Activated CD4-positive, alpha-beta T cell treated with anti-CD3 and anti-CD28 coated beads, Interleukin-2, amount 10 ng/mL, durations not matched to agents 24 days and 14 days (primary cell): ENCODE results near the gene CNNM1. TPM values are rescaled to one million over a fixed set of nuclear protein-coding genes. Genes with fewer than 3 reads are reported as not detected.

Source experiments
- DNase-seq: peaks from one replicate; pipeline ENCODE4 v3.0.0; 2022
- H3K27ac Mint-ChIP-seq: one replicate; pipeline ENCODE4 v1.8.0; 2022; ENCODE audit warnings: mild to moderate bottlenecking, mixed read lengths
- H3K27me3 Mint-ChIP-seq: one replicate; pipeline ENCODE4 v1.8.0; 2022; ENCODE audit warnings: mixed read lengths
- H3K36me3 Mint-ChIP-seq: one replicate; pipeline ENCODE4 v1.8.0; 2022; ENCODE audit warnings: low read depth, mild to moderate bottlenecking, mixed read lengths
- H3K4me1 Mint-ChIP-seq: one replicate; pipeline ENCODE4 v1.8.0; 2021; ENCODE audit warnings: mixed read lengths
- H3K4me3 Mint-ChIP-seq: one replicate; pipeline ENCODE4 v1.8.0; 2022; ENCODE audit warnings: mild to moderate bottlenecking, moderate library complexity, mixed read lengths
- H3K9me3 Mint-ChIP-seq: one replicate; pipeline ENCODE4 v1.8.0; 2021; ENCODE audit warnings: mixed read lengths
- intact Hi-C: fragments of 100-400 bp; cut with micrococcal nuclease; formaldehyde crosslinking; loops from one replicate; pipeline ENCODE4 v1.15.1; 2023
- total RNA-seq: library from RNA; stranded (reverse); gene quantifications from 2 replicates; pipeline ENCODE4 v1.2.3, GENCODE V29; 2022

CNNM1 gene
- total RNA-seq: 0.28 and 0.44 TPM in 2 replicates

DNA sequence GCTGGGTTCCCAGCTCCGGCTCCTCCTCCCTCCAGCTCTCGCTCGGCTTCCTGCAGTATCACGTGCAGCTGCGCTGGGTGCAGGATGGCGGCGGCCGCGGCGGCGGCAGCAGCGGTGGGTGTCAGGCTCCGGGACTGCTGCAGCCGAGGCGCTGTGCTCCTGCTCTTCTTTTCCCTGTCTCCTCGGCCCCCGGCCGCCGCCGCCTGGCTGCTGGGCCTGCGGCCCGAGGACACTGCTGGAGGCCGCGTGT is at the start of gene CNNM1:
Gene CNNM1, plus strand, starts transcription at position 53 of the 250 bp plus-strand sequence. Its CDS starts 32 bp downstream, at position 85.
- intact Hi-C loops: no loop called here
- no peak within 1 kb of the TSS for H3K27ac Mint-ChIP-seq
- peak; percentile 73 for DNase-seq
- H3K4me1 Mint-ChIP-seq: no peaks in the 10 kb centered on the region
- H3K4me3 Mint-ChIP-seq: peak within 1 kb of the TSS; percentile 38
- no peaks in the 10 kb centered on the region for H3K9me3 Mint-ChIP-seq
- peaks cover 6% of the 10 kb centered on the region for H3K36me3 Mint-ChIP-seq
- H3K27me3 Mint-ChIP-seq: peaks cover 37% of the 10 kb centered on the region

DNA sequence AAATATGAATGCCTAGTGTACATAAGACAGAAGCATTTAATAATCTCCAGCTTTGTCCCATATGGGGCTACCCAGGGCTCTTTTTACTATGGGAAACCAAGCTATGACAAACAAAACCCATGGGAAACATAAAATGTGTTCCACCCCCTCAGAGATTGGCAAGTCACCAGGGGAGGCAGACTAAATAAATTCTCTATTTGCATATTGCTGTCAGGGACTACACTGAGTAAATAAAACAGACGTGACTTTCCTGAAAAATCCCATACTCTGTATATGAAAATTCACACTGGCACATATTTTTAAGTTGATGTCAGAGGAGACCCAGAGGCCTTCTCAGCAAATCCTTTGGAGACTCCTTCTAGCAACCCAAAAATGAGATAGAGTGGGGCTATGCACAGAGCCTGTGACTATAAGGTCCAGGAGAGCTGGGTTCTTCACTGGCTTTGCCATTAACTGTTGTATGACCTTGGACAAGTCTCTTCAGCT is 49.5 kb upstream of the CNNM1 start:
- H3K4me1 Mint-ChIP-seq: no peaks in the 10 kb centered on the region
- H3K9me3 Mint-ChIP-seq: peaks cover 9% of the 10 kb centered on the region
- H3K4me3 Mint-ChIP-seq: no peak overlapping the region
- no peak overlapping the region for H3K27ac Mint-ChIP-seq
- DNase-seq: no peak
- intact Hi-C loops: no loop called here
- H3K36me3 Mint-ChIP-seq: no peaks in the 10 kb centered on the region
- peaks cover 8% of the 10 kb centered on the region for H3K27me3 Mint-ChIP-seq

DNA sequence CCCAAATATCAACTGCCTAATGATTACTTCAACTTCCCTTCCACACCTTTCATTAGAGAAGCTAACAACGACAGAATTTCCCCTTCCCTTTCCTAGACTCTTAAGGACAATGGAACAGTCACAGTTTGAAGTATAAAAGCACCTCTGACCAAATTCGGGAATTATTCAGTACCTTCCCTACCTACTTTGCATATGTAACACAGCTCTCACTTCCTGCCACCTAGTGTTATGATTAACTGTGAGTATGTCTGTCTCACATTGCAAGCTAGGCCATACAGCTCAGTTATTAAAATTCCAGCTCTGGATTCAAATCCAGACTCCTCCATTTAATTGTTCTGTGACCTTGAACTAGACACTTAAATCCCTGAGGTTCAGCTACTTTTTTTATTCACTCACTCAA is 48.7 kb upstream of the CNNM1 start:
- Mint-ChIP-seq H3K4me1 (no peaks in the 10 kb centered on the region), H3K27me3 (peaks cover 8% of the 10 kb centered on the region), H3K9me3 (peaks cover 9% of the 10 kb centered on the region), H3K27ac (no peak overlapping the region), H3K36me3 (no peaks in the 10 kb centered on the region), H3K4me3 (no peak overlapping the region)
- no peak for DNase-seq
- intact Hi-C loops: no loop called here

DNA sequence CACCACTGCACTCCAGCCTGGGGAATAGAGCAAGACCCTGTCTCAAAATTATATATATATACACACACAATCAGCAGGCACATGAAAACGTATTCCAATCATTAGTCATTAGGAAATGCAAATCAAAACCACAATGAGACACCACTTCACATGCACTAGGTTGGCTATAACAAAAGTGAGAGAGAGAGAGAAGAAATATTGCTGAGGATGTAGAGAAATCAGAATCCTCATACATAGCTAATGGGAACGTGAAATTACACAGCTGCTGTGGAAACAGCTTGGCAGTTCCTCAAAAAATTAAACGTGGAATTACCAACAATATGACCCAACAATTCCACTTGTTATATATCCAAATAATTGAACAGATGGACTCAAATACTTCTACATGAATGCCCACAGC is 43.3 kb upstream of the CNNM1 start:
- intact Hi-C loops: no loop called here
- Mint-ChIP-seq H3K9me3 (peaks cover 9% of the 10 kb centered on the region), H3K36me3 (no peaks in the 10 kb centered on the region), H3K27me3 (peaks cover 4% of the 10 kb centered on the region), H3K4me1 (no peaks in the 10 kb centered on the region), H3K4me3 (no peak overlapping the region), H3K27ac (no peak overlapping the region)
- DNase-seq: no peak

DNA sequence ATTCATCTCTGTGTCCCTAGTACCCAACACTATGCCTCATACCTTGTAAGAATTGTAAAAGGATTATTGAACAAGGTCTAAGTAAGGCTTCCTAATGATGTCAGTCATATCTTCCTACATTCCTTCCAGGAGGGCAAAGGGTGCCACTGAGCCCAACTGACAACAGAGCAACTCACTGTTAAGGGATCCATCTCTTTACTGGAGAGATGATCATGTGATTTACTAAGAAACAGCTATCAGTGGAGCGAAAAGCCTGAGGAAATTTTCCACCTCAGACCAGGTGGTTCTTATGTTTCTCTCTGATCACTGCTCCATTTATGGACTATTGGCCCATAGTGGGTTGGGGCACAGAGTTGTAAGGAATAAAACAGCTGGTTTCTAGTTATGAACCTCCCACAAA is 38.9 kb upstream of the CNNM1 start:
- H3K27me3 Mint-ChIP-seq: peaks cover 7% of the 10 kb centered on the region
- no peaks in the 10 kb centered on the region for H3K4me1 Mint-ChIP-seq
- no peaks in the 10 kb centered on the region for H3K36me3 Mint-ChIP-seq
- no peak overlapping the region for H3K4me3 Mint-ChIP-seq
- intact Hi-C loops: no loop called here
- H3K27ac Mint-ChIP-seq: no peak overlapping the region
- H3K9me3 Mint-ChIP-seq: no peaks in the 10 kb centered on the region
- DNase-seq: no peak

DNA sequence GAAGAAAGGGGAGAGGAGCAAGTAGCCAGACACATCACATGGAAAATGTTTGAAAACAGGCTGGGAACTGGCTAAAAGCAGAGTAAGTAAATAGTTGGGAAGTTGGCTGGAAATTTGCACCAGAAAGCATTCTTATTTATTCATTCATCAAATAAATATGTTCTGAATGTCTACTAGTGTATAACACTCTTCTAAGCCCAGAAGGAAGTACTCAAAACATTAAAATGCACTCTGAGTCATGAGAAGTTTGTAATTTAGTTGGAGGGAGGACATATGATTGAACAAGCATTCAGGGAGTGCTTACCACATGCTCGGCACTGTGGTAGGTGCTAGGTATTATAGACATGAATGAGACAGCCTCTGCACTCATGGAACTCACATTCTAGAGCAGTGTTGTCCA is 37.0 kb upstream of the CNNM1 start:
- DNase-seq: no peak
- Mint-ChIP-seq H3K27ac (no peak overlapping the region), H3K9me3 (no peaks in the 10 kb centered on the region), H3K4me3 (no peak overlapping the region), H3K27me3 (peaks cover 7% of the 10 kb centered on the region), H3K36me3 (no peaks in the 10 kb centered on the region), H3K4me1 (no peaks in the 10 kb centered on the region)
- intact Hi-C loops: no loop called here

DNA sequence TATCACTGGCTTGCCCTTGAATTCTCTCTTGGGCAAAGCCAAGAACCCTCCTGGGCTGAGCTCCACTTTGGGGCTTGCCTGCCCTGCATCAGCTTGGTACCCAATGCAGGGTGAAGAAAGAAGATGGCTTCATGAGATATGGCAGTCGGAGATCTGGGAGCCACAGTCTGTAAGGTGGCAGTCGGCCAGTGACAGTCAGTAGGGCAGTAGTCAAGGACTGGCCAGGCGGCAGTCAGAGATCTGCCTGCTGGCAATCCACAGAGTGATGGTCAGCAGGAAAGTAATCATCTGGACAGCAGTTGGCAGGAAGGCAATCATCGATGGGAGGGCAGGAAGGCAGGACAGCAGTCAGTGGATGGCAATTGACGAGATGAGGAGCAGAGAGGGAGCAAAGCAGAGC is 32.6 kb upstream of the CNNM1 start:
- no peak for DNase-seq
- Mint-ChIP-seq H3K9me3 (no peaks in the 10 kb centered on the region), H3K27me3 (peaks cover 5% of the 10 kb centered on the region), H3K36me3 (no peaks in the 10 kb centered on the region), H3K27ac (no peak overlapping the region), H3K4me1 (no peaks in the 10 kb centered on the region), H3K4me3 (no peak overlapping the region)
- intact Hi-C loops: no loop called here

DNA sequence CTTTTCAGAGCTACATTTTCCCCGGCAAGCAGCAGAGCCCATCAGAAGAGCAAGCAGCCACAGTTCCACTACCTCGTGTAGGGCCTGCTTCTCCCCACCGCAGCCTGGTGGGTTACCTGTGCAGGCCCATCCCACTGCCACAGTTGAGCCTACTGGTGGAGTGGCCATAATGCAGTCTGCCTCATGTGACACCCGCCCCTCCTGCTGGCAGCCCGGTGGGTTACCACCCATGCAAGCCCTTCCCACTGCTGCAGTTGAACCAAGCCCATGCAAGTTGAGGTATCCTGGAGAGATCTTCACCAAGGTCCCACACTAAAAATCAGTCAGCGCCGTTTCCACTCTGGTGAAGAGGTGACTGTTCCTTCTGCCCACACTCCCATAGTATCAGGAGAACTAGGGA is 32.1 kb upstream of the CNNM1 start:
- no peaks in the 10 kb centered on the region for H3K36me3 Mint-ChIP-seq
- peaks cover 7% of the 10 kb centered on the region for H3K27me3 Mint-ChIP-seq
- no peak for DNase-seq
- H3K9me3 Mint-ChIP-seq: no peaks in the 10 kb centered on the region
- intact Hi-C loops: no loop called here
- H3K4me3 Mint-ChIP-seq: no peak overlapping the region
- H3K27ac Mint-ChIP-seq: no peak overlapping the region
- H3K4me1 Mint-ChIP-seq: no peaks in the 10 kb centered on the region

DNA sequence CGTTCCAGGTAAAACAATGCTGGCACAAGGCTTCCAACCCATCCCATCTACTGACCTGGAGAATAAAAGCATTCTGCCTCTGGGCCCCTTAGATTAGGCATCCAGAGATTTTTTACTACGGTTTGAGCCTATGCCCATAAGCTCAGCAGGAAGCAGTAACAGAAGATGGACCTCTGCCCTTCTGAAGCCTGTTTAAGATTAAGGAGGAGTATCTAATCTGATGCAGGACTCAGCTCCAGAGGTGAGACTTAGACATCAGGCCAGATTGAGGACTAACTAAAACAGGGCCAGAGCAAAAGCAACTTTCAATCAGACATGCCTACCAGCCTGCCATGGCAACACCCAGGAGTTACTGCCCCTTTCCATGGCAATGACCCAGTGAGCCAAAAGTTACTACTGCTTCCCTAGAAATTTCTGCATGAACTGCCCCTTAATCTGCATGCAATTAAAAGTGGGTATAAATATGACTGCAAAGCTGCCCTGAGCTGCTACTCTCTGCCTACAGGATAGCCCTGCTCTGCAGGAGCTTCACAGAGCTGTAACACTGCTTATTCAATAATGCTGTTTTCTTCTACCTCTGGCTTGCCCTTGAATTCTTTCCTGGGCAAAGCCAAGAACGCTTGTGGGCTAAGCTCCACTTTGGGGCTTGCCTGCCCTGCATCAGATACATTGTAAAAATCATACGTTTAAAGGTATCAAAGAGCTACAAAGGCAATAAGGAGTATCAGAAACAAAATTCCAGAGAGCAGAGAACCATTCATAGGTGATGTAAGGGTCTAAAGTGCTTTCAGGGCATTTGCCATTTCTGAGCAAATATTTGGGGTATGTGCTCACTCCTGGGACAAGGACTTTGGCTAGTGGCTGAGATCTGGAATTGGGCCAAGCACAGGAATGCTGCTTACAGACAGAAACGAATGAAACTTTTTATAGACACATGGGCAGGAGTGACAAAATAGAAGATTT is 25.0 kb upstream of the CNNM1 start:
- no peaks in the 10 kb centered on the region for H3K4me1 Mint-ChIP-seq
- no peak overlapping the region for H3K4me3 Mint-ChIP-seq
- DNase-seq: no peak
- peaks cover 11% of the 10 kb centered on the region for H3K27me3 Mint-ChIP-seq
- no peaks in the 10 kb centered on the region for H3K36me3 Mint-ChIP-seq
- H3K9me3 Mint-ChIP-seq: no peaks in the 10 kb centered on the region
- no peak overlapping the region for H3K27ac Mint-ChIP-seq
- intact Hi-C loops: no loop called here

DNA sequence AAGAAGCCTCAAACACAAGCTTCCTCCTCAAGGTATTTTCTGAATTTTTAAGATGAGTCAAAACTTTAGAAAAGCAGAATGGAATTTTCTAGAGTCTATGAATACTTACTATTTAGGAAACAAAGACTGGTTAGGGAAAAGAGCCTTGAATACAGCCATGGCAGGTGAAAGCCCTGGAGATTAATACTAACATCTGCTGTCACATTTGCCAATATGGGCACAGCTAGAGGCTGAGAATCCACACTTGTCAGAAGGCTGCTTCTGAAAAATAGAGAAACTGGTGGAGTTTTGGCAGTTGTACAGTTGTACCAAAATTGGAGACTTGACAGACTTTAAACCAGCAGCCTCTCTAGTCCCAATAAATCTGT is 24.3 kb upstream of the CNNM1 start:
- no peaks in the 10 kb centered on the region for H3K4me1 Mint-ChIP-seq
- H3K9me3 Mint-ChIP-seq: no peaks in the 10 kb centered on the region
- DNase-seq: no peak
- intact Hi-C loops: no loop called here
- H3K36me3 Mint-ChIP-seq: no peaks in the 10 kb centered on the region
- no peak overlapping the region for H3K27ac Mint-ChIP-seq
- H3K4me3 Mint-ChIP-seq: no peak overlapping the region
- peaks cover 11% of the 10 kb centered on the region for H3K27me3 Mint-ChIP-seq

DNA sequence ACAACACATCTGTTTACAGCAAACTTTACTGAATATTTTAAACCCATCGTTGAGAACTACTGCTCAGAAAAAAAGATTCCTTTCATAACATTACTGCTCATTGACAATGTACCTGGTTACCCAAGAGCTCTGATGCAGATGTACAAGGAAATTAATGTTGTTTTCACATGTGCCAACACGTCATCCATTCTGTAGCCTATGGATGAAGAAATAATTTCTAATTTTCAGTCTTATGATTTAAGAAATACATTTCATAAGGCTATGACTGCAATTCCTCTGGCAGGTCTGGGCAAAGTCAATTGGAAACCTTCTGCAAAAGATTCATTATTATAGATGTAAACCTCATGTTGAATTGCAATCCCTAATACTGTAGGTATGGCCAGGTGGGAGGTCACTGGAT is 16.7 kb upstream of the CNNM1 start:
- Mint-ChIP-seq H3K36me3 (no peaks in the 10 kb centered on the region), H3K4me1 (no peaks in the 10 kb centered on the region), H3K4me3 (no peak overlapping the region), H3K27me3 (peaks cover 3% of the 10 kb centered on the region), H3K9me3 (no peaks in the 10 kb centered on the region), H3K27ac (no peak overlapping the region)
- no peak for DNase-seq
- intact Hi-C loops: no loop called here

DNA sequence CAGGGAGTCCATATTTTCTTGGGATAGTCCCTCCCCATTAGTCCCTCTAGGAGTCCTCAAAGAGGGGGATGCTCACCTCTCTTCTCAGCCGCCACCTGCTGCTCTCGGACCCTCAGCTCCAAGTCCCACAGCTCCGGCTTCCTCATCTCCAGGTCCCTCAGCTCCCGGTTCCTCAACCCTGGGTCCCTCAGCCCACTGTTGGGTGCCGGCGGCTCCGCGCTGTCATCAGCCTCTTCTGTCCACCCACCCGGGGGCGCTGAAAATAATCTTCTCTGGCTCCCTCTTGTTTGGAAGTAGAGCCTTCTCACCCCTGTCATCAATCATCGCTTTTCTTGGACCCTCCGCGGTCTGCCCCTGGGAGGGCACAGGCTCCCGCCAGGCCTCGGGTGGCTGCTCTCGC is 13.3 kb upstream of the CNNM1 start:
- no peaks in the 10 kb centered on the region for H3K9me3 Mint-ChIP-seq

DNA sequence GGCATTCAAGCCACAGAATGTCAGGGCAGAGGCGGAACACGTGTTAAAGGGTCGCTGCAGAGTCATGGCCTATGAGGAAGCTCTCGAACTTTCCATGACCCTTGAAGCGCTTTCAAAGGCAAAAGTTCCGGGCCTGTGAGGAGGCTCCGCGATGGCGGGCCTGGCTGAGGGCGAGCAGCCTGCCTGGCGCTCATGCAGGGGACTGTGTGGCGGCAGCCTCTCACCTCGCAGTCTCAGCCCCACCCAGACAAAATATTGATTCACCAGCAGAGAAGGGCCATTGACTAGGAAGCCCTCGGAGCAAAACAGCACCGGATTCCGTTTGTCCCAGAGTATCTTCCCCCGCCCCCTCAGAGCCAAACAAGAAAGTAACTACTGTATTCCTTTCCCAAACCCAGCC is 12.8 kb upstream of the CNNM1 start:
- Mint-ChIP-seq H3K4me1 (no peaks in the 10 kb centered on the region), H3K36me3 (no peaks in the 10 kb centered on the region), H3K27me3 (peaks cover 5% of the 10 kb centered on the region), H3K4me3 (no peak overlapping the region), H3K27ac (no peak overlapping the region), H3K9me3 (no peaks in the 10 kb centered on the region)
- no peak for DNase-seq
- intact Hi-C loops: no loop called here

More for the DNA sequence above, 13.3 kb upstream of the CNNM1 start:
- H3K4me3 Mint-ChIP-seq: no peak overlapping the region
- no peak for DNase-seq
- H3K4me1 Mint-ChIP-seq: no peaks in the 10 kb centered on the region
- H3K27me3 Mint-ChIP-seq: peaks cover 5% of the 10 kb centered on the region
- H3K27ac Mint-ChIP-seq: no peak overlapping the region
- intact Hi-C loops: no loop called here
- no peaks in the 10 kb centered on the region for H3K36me3 Mint-ChIP-seq

DNA sequence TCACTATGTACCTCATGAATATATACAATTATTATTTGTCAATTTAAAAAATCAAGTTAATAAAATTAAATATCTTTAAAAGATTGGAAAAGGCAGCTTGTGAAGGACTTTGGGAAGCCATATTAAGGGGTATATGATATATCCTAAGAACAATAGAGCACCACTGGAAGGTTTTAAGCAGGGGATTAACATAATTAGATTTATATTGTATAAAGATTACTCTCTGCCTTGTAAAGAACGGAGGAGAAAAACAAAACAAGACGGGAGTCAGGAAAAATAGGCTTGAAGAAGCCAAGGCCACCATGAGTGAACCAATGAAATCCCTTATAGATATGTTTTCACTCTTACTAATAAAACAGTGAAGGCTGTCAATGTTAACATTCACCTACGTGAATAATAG is 11.1 kb upstream of the CNNM1 start:
- Mint-ChIP-seq H3K27ac (no peak overlapping the region), H3K4me1 (no peaks in the 10 kb centered on the region), H3K9me3 (no peaks in the 10 kb centered on the region), H3K27me3 (peaks cover 11% of the 10 kb centered on the region), H3K4me3 (no peak overlapping the region), H3K36me3 (no peaks in the 10 kb centered on the region)
- intact Hi-C loops: no loop called here
- no peak for DNase-seq

DNA sequence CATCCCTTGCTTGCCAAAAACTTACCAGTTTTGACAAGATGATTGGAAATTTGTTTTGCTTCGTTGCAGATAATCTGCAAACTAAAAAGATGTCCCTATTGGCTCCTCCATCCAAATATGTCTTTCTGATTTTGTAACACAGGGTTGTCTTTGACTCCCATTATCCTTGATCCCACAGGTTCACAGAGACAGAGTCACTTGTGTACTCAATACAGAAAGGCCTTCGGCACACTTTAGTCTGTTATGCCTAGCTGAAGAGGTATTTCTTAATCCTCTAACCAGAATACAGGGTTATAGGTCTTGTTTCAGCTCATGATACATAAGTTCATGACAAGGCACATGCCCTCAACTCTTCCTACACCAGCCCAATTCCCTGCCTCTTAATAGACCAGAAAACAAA is 10.7 kb upstream of the CNNM1 start:
- H3K27me3 Mint-ChIP-seq: peaks cover 13% of the 10 kb centered on the region
- no peaks in the 10 kb centered on the region for H3K4me1 Mint-ChIP-seq
- H3K9me3 Mint-ChIP-seq: no peaks in the 10 kb centered on the region
- H3K36me3 Mint-ChIP-seq: no peaks in the 10 kb centered on the region
- DNase-seq: no peak
- no peak overlapping the region for H3K4me3 Mint-ChIP-seq
- no peak overlapping the region for H3K27ac Mint-ChIP-seq
- intact Hi-C loops: no loop called here
